ENCODE data around the gene MEGF9.

Gene MEGF9

GRCh38 chr9:120757026-120757913, 43.0 kb upstream of the MEGF9 start:
- Histone ChIP-seq H3K4me3 (IDR thresholded peaks at IDR 0.05; ENCODE audit: insufficient read depth, low read depth, low read length) (no peak overlapping the region), H2AFZ (ENCODE audit: low read depth) (no peak overlapping the region), H3K79me2 (ENCODE audit: insufficient read depth, low read depth) (no peaks in the 10 kb centered on the region), H3K36me3 (ENCODE audit: insufficient read depth) (no peaks in the 10 kb centered on the region), H3K4me2 (no peak overlapping the region), H3K9ac (no peak overlapping the region), H3K27ac (no peak overlapping the region), H3K4me1 (ENCODE audit: low read depth, poor library complexity, severe bottlenecking) (peaks cover 12% of the 10 kb centered on the region), H3K27me3 (ENCODE audit: insufficient read depth, low read depth) (no peaks in the 10 kb centered on the region), H4K20me1 (ENCODE audit: insufficient read depth) (no peaks in the 10 kb centered on the region)
- TF ChIP-seq CTCF (conservative IDR thresholded peaks at IDR 0.05; ENCODE audit: low read depth, low read length) = no peak

- H3K4me2 ChIP-seq = no peak overlapping the region
- H3K4me1 ChIP-seq (ENCODE audit: low read depth, poor library complexity, severe bottlenecking) = peaks cover 12% of the 10 kb centered on the region
- H3K9ac ChIP-seq = no peak overlapping the region
- no peak overlapping the region for H3K27ac ChIP-seq
- no peak for TF ChIP-seq CTCF (conservative IDR thresholded peaks at IDR 0.05; ENCODE audit: low read depth, low read length)
- no peaks in the 10 kb centered on the region for H4K20me1 ChIP-seq (ENCODE audit: insufficient read depth)
- no peak overlapping the region for H3K4me3 ChIP-seq (IDR thresholded peaks at IDR 0.05; ENCODE audit: insufficient read depth, low read depth, low read length)
- H3K27me3 ChIP-seq (ENCODE audit: insufficient read depth, low read depth) = no peaks in the 10 kb centered on the region
- no peak overlapping the region for H2AFZ ChIP-seq (ENCODE audit: low read depth)
- H3K36me3 ChIP-seq (ENCODE audit: insufficient read depth) = no peaks in the 10 kb centered on the region
- no peaks in the 10 kb centered on the region for H3K79me2 ChIP-seq (ENCODE audit: insufficient read depth, low read depth)
Measured at GRCh38 chr9:120756531-120756930, 42.3 kb upstream of the MEGF9 start.

- Histone ChIP-seq H4K20me1 (ENCODE audit: insufficient read depth) (no peaks in the 10 kb centered on the region), H3K27ac (no peak overlapping the region), H3K4me2 (no peak overlapping the region), H3K79me2 (ENCODE audit: insufficient read depth, low read depth) (no peaks in the 10 kb centered on the region), H2AFZ (ENCODE audit: low read depth) (no peak overlapping the region), H3K4me3 (IDR thresholded peaks at IDR 0.05; ENCODE audit: insufficient read depth, low read depth, low read length) (no peak overlapping the region), H3K9ac (no peak overlapping the region), H3K27me3 (ENCODE audit: insufficient read depth, low read depth) (no peaks in the 10 kb centered on the region), H3K4me1 (ENCODE audit: low read depth, poor library complexity, severe bottlenecking) (peaks cover 12% of the 10 kb centered on the region), H3K36me3 (ENCODE audit: insufficient read depth) (no peaks in the 10 kb centered on the region)
- peak; percentile 97 for TF ChIP-seq CTCF (conservative IDR thresholded peaks at IDR 0.05; ENCODE audit: low read depth, low read length)
Measured at GRCh38 chr9:120755810-120756434, 41.7 kb upstream of the MEGF9 start.

- TF ChIP-seq CTCF (conservative IDR thresholded peaks at IDR 0.05; ENCODE audit: low read depth, low read length) = no peak
- Histone ChIP-seq H3K9ac (no peak overlapping the region), H2AFZ (ENCODE audit: low read depth) (no peak overlapping the region), H3K4me2 (no peak overlapping the region), H3K79me2 (ENCODE audit: insufficient read depth, low read depth) (no peaks in the 10 kb centered on the region), H3K27me3 (ENCODE audit: insufficient read depth, low read depth) (no peaks in the 10 kb centered on the region), H4K20me1 (ENCODE audit: insufficient read depth) (no peaks in the 10 kb centered on the region), H3K4me3 (IDR thresholded peaks at IDR 0.05; ENCODE audit: insufficient read depth, low read depth, low read length) (no peak overlapping the region), H3K4me1 (ENCODE audit: low read depth, poor library complexity, severe bottlenecking) (peaks cover 12% of the 10 kb centered on the region), H3K27ac (no peak overlapping the region), H3K36me3 (ENCODE audit: insufficient read depth) (no peaks in the 10 kb centered on the region)
Measured at GRCh38 chr9:120755044-120755443, 40.8 kb upstream of the MEGF9 start.
